Breast epithelium (tissue), 3 donors: Measurements from ENCODE around the gene PRRC2B.

Source experiments
- POLR2A ChIP-seq: fragments of 450-650 bp; IDR thresholded peaks from one replicate; pipeline ENCODE4 v1.6.1; 2016; ENCODE audit warnings: antibody characterized with exemption, mild to moderate bottlenecking, moderate library complexity
- POLR2AphosphoS5 ChIP-seq, 3 donors: sonication (generic); formaldehyde crosslinking; IDR thresholded peaks; one replicate each; pipeline ENCODE4 v1.6.1; 2017; ENCODE audit warnings: antibody characterized with exemption in 3 of 3
- TF ChIP-seq, protein P1 (sequence below), 3 donors: fragments of 450-650 bp; IDR thresholded peaks; one replicate each; pipeline ENCODE4 v1.5.1; 2016 to 2017; ENCODE audit warnings: antibody characterized with exemption in 3 of 3, mild to moderate bottlenecking in 3 of 3, moderate library complexity in 3 of 3

GRCh38 chr9:131446276-131446675 is 52.4 kb downstream of the PRRC2B start:
- no peak for TF ChIP-seq POLR2A
- no peak for TF ChIP-seq POLR2AphosphoS5 (IDR thresholded peaks at IDR 0.05)
- TF ChIP-seq, protein P1, sequence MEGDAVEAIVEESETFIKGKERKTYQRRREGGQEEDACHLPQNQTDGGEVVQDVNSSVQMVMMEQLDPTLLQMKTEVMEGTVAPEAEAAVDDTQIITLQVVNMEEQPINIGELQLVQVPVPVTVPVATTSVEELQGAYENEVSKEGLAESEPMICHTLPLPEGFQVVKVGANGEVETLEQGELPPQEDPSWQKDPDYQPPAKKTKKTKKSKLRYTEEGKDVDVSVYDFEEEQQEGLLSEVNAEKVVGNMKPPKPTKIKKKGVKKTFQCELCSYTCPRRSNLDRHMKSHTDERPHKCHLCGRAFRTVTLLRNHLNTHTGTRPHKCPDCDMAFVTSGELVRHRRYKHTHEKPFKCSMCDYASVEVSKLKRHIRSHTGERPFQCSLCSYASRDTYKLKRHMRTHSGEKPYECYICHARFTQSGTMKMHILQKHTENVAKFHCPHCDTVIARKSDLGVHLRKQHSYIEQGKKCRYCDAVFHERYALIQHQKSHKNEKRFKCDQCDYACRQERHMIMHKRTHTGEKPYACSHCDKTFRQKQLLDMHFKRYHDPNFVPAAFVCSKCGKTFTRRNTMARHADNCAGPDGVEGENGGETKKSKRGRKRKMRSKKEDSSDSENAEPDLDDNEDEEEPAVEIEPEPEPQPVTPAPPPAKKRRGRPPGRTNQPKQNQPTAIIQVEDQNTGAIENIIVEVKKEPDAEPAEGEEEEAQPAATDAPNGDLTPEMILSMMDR (IDR thresholded peaks at IDR 0.05) = no peak
